ENCODE results near the gene PDE6A. TPM values are rescaled to one million over a fixed set of nuclear protein-coding genes. Genes with fewer than 3 reads are reported as not detected.

The PDE6A gene
- total and polyA plus RNA-seq, 9 of the 15 experiments (the other 6 are each of a cell fraction or from before 2014, with no cell fraction given): 0.01 to 0.04 (median 0.01) TPM; not detected in 6

DNA sequence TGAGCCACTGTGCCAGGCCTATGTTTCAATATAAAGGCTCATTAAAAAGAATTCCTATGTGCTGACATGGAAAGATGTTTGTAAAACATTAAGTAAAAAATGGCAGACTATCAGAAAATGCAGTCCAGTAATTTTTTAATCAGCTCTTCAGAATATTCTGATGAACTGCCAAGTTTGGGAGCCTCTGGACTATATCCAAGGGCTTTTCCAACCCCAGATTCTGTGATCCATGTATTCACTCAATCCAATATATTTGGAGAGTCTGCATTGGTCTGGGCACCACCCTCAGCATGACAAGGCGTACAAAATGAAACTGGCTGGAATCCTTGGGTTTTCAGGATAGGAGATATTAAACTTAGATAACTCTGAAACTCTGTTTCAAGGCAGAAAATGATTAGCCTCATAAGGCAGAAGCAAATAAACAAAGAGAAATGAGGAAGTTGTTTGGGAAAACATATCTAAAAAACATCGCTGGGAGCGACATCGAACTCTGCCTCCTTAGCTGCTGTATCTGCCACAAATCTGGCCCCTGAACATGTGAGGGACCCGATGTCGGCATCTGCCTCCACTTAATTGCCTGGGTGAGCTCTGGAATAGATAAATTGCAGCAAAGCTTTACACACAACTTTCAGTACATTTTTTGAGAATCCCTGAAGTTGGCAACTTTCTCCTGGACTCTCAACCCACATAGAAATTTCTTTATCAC lies 14.4 kb downstream of the PDE6A start (continued):
- TF ChIP-seq, protein P1, sequence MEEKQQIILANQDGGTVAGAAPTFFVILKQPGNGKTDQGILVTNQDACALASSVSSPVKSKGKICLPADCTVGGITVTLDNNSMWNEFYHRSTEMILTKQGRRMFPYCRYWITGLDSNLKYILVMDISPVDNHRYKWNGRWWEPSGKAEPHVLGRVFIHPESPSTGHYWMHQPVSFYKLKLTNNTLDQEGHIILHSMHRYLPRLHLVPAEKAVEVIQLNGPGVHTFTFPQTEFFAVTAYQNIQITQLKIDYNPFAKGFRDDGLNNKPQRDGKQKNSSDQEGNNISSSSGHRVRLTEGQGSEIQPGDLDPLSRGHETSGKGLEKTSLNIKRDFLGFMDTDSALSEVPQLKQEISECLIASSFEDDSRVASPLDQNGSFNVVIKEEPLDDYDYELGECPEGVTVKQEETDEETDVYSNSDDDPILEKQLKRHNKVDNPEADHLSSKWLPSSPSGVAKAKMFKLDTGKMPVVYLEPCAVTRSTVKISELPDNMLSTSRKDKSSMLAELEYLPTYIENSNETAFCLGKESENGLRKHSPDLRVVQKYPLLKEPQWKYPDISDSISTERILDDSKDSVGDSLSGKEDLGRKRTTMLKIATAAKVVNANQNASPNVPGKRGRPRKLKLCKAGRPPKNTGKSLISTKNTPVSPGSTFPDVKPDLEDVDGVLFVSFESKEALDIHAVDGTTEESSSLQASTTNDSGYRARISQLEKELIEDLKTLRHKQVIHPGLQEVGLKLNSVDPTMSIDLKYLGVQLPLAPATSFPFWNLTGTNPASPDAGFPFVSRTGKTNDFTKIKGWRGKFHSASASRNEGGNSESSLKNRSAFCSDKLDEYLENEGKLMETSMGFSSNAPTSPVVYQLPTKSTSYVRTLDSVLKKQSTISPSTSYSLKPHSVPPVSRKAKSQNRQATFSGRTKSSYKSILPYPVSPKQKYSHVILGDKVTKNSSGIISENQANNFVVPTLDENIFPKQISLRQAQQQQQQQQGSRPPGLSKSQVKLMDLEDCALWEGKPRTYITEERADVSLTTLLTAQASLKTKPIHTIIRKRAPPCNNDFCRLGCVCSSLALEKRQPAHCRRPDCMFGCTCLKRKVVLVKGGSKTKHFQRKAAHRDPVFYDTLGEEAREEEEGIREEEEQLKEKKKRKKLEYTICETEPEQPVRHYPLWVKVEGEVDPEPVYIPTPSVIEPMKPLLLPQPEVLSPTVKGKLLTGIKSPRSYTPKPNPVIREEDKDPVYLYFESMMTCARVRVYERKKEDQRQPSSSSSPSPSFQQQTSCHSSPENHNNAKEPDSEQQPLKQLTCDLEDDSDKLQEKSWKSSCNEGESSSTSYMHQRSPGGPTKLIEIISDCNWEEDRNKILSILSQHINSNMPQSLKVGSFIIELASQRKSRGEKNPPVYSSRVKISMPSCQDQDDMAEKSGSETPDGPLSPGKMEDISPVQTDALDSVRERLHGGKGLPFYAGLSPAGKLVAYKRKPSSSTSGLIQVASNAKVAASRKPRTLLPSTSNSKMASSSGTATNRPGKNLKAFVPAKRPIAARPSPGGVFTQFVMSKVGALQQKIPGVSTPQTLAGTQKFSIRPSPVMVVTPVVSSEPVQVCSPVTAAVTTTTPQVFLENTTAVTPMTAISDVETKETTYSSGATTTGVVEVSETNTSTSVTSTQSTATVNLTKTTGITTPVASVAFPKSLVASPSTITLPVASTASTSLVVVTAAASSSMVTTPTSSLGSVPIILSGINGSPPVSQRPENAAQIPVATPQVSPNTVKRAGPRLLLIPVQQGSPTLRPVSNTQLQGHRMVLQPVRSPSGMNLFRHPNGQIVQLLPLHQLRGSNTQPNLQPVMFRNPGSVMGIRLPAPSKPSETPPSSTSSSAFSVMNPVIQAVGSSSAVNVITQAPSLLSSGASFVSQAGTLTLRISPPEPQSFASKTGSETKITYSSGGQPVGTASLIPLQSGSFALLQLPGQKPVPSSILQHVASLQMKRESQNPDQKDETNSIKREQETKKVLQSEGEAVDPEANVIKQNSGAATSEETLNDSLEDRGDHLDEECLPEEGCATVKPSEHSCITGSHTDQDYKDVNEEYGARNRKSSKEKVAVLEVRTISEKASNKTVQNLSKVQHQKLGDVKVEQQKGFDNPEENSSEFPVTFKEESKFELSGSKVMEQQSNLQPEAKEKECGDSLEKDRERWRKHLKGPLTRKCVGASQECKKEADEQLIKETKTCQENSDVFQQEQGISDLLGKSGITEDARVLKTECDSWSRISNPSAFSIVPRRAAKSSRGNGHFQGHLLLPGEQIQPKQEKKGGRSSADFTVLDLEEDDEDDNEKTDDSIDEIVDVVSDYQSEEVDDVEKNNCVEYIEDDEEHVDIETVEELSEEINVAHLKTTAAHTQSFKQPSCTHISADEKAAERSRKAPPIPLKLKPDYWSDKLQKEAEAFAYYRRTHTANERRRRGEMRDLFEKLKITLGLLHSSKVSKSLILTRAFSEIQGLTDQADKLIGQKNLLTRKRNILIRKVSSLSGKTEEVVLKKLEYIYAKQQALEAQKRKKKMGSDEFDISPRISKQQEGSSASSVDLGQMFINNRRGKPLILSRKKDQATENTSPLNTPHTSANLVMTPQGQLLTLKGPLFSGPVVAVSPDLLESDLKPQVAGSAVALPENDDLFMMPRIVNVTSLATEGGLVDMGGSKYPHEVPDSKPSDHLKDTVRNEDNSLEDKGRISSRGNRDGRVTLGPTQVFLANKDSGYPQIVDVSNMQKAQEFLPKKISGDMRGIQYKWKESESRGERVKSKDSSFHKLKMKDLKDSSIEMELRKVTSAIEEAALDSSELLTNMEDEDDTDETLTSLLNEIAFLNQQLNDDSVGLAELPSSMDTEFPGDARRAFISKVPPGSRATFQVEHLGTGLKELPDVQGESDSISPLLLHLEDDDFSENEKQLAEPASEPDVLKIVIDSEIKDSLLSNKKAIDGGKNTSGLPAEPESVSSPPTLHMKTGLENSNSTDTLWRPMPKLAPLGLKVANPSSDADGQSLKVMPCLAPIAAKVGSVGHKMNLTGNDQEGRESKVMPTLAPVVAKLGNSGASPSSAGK (IDR thresholded peaks at IDR 0.05): peak; percentile 66
- TF ChIP-seq NR2C1 (IDR thresholded peaks at IDR 0.05) (0 out of 2 replicates have a peak, but pooled peaks have one; percentile 8), NR2C1 (tag; IDR thresholded peaks at IDR 0.05) (no peak), ZNF184 (CRISPR knock-in tag; IDR thresholded peaks at IDR 0.05) (no peak), YBX1 (IDR thresholded peaks at IDR 0.05) (no peak), NFATC3 (IDR thresholded peaks at IDR 0.05) (no peak), ZNF785 (CRISPR knock-in tag; IDR thresholded peaks at IDR 0.05) (no peak), FOXK2 (conservative IDR thresholded peaks at IDR 0.05 in 1 of 2, IDR thresholded peaks at IDR 0.05 in 1 of 2; ENCODE audit: low read depth in 2 of 2) (peak; percentile 11 to 17; a peak in 1 of 4 replicates), BHLHE40 (IDR thresholded peaks at IDR 0.05; ENCODE audit: low read length) (0 out of 2 replicates have a peak, but pooled peaks have one; percentile 4), TOE1 (IDR thresholded peaks at IDR 0.05; ENCODE audit: borderline replicate concordance) (no peak), TOE1 (CRISPR knock-in tag; IDR thresholded peaks at IDR 0.05; ENCODE audit: borderline replicate concordance, low read depth) (no peak), FOXJ2 (tag; IDR thresholded peaks at IDR 0.05) (0 out of 2 replicates have a peak, but pooled peaks have one; percentile 60), BACH1 (tag; IDR thresholded peaks at IDR 0.05) (0 out of 2 replicates have a peak, but pooled peaks have one; percentile 12)
